OCI-LY3 (cell line): ENCODE results near the gene STMN1.
A peak's percentile ranks its signal among the peaks of the same experiment; 100 is the strongest.

Experiments
- H2AFZ ChIP-seq: fragments of 200-600, 300-600 bp; shearing (Covaris generic); 2 replicates; pipeline ENCODE4 v1.6.0; 2014; ENCODE audit warnings: antibody characterized with exemption, low read depth, low read length
- H3K27ac ChIP-seq: fragments of 200-600, 300-600 bp; sonication (generic); 2 replicates; pipeline ENCODE4 v1.5.1; 2014; ENCODE audit warnings: mild to moderate bottlenecking, low read length, moderate library complexity, mixed read lengths
- H3K27me3 ChIP-seq: fragments of 200-600, 300-600 bp; sonication (generic); 2 replicates; pipeline ENCODE4 v1.6.1; 2014; ENCODE audit warnings: low read depth, low read length, mixed read lengths
- H3K36me3 ChIP-seq: fragments of 200-600, 300-600 bp; sonication (generic); replicated peaks from 2 replicates; pipeline ENCODE3; 2014; ENCODE audit warnings: low read depth, low read length, mixed read lengths
- H3K4me1 ChIP-seq: fragments of 300-600, 200-600 bp; sonication (generic); 2 replicates; pipeline ENCODE4 v1.6.1; 2014; ENCODE audit warnings: low read length, mixed read lengths
- H3K4me2 ChIP-seq: fragments of 200-600, 300-600 bp; sonication (generic); 2 replicates; pipeline ENCODE4 v1.6.1; 2014; ENCODE audit warnings: low read length, mixed read lengths
- H3K4me3 ChIP-seq: fragments of 300-600, 200-600 bp; sonication (generic); 2 replicates; pipeline ENCODE4 v1.5.1; 2014; ENCODE audit warnings: antibody characterized with exemption, mild to moderate bottlenecking, low read length, moderate library complexity
- H3K79me2 ChIP-seq: fragments of 300-600, 200-600 bp; shearing (Covaris generic); 2 replicates; pipeline ENCODE4 v1.6.1; 2014; ENCODE audit warnings: mild to moderate bottlenecking, low read length, mixed read lengths
- H3K9ac ChIP-seq: fragments of 300-600, 200-600 bp; shearing (Covaris generic); 2 replicates; pipeline ENCODE4 v1.6.0; 2014; ENCODE audit warnings: mild to moderate bottlenecking, low read length, moderate library complexity
- H3K9me3 ChIP-seq: fragments of 200-600, 300-600 bp; shearing (Covaris generic); 2 replicates; pipeline ENCODE4 v1.6.1; 2014; ENCODE audit warnings: low read length, mixed read lengths; ENCODE audit not compliant: insufficient read depth
- H4K20me1 ChIP-seq: fragments of 200-600, 300-600 bp; sonication (generic); 2 replicates; pipeline ENCODE4 v1.6.1; 2016; ENCODE audit warnings: low read length, mixed read lengths; ENCODE audit not compliant: insufficient read depth
- CTCF ChIP-seq: fragments of 200-600, 300-600 bp; sonication (generic); IDR thresholded peaks from 2 replicates; pipeline ENCODE4 v1.5.1; 2014; ENCODE audit warnings: antibody characterized with exemption, low read length, low read depth
- EZH2phosphoT487 ChIP-seq: fragments of 200-600 bp; shearing (Covaris generic); IDR thresholded peaks from 2 replicates; pipeline ENCODE4 v1.6.1; 2018; ENCODE audit warnings: antibody characterized with exemption, mixed run types, low read depth

Gene STMN1

GRCh38 chr1:25905680-25906643, at the start of gene STMN1:
TSS of gene STMN1 (minus strand) at chr1:25906419. CDS start at chr1:25904676, 1,743 bp downstream.
- Histone ChIP-seq H2AFZ (peak within 1 kb of the TSS; percentile 85), H3K27me3 (no peaks in the 10 kb centered on the region), H3K4me2 (peak within 1 kb of the TSS; percentile 88), H3K9me3 (no peaks in the 10 kb centered on the region), H3K4me1 (peaks cover 14% of the 10 kb centered on the region), H3K79me2 (peaks cover 41% of the 10 kb centered on the region), H3K27ac (peak within 1 kb of the TSS; percentile 72), H3K9ac (peak within 1 kb of the TSS; percentile 92), H3K4me3 (peak within 1 kb of the TSS; percentile 100), H4K20me1 (peaks cover 21% of the 10 kb centered on the region), H3K36me3 (peaks cover 30% of the 10 kb centered on the region)
- TF ChIP-seq EZH2phosphoT487 (no peak), CTCF (no peak)

DNA sequence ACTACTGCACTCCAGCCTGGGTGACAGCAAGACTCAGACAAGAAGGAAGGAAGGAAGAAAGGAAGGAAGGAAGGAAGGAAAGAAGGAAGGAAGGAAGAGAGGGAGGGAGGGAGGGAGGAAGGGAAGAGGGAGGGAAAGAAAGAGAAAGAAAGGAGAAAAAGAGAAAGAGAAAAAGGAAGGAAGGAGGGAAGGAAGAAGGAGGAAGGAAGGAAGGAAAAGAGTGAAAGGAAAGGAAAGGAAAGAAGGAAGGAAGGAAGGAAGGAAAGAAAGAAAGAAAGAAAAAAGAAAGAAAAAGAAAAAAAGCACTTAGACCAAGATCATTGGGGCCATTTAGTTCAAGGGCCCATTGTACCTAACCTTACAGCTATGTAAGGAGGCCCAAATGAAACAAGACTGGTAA, 49.3 kb upstream of the STMN1 start:
- Histone ChIP-seq H3K36me3 (no peaks in the 10 kb centered on the region), H3K9ac (no peak overlapping the region), H3K4me2 (no peak overlapping the region), H3K27me3 (no peaks in the 10 kb centered on the region), H2AFZ (no peak overlapping the region), H3K9me3 (no peaks in the 10 kb centered on the region), H3K4me3 (no peak overlapping the region), H3K4me1 (no peaks in the 10 kb centered on the region), H3K27ac (no peak overlapping the region), H4K20me1 (no peaks in the 10 kb centered on the region), H3K79me2 (no peaks in the 10 kb centered on the region)
- TF ChIP-seq CTCF (no peak), EZH2phosphoT487 (no peak)

- H3K4me2 ChIP-seq, result no peak overlapping the region
- no peaks in the 10 kb centered on the region for H3K79me2 ChIP-seq
- no peaks in the 10 kb centered on the region for H3K27me3 ChIP-seq
- H3K4me1 ChIP-seq, result no peaks in the 10 kb centered on the region
- H4K20me1 ChIP-seq, result no peaks in the 10 kb centered on the region
- no peak for TF ChIP-seq CTCF
- TF ChIP-seq EZH2phosphoT487, result no peak
- no peak overlapping the region for H3K9ac ChIP-seq
- H3K9me3 ChIP-seq, result no peaks in the 10 kb centered on the region
- no peak overlapping the region for H3K4me3 ChIP-seq
- no peak overlapping the region for H3K27ac ChIP-seq
- H3K36me3 ChIP-seq, result no peaks in the 10 kb centered on the region
- no peak overlapping the region for H2AFZ ChIP-seq
Measured at GRCh38 chr1:25954282-25954938, 48.2 kb upstream of the STMN1 start.

- Histone ChIP-seq H3K27ac (no peak overlapping the region), H3K27me3 (no peaks in the 10 kb centered on the region), H3K4me3 (no peak overlapping the region), H3K9me3 (no peaks in the 10 kb centered on the region), H3K36me3 (no peaks in the 10 kb centered on the region), H2AFZ (no peak overlapping the region), H3K4me1 (no peaks in the 10 kb centered on the region), H3K9ac (no peak overlapping the region), H3K4me2 (no peak overlapping the region), H4K20me1 (no peaks in the 10 kb centered on the region), H3K79me2 (no peaks in the 10 kb centered on the region)
- no peak for TF ChIP-seq EZH2phosphoT487
- no peak for TF ChIP-seq CTCF
Measured at GRCh38 chr1:25952841-25953401, 46.7 kb upstream of the STMN1 start.
